Endothelial cell of umbilical vein (primary cell): ENCODE measurements around the gene UBE2L3. TPM values are rescaled to one million over a fixed set of nuclear protein-coding genes. Genes with fewer than 3 reads are reported as not detected.

ENCODE experiments used
- BruUV-seq: library from RNA; stranded (reverse); fragments of 400-500 nt; replicated peaks from 2 replicates; lab custom pipeline; 2021; lab: Mats Ljungman, UMichigan
- CTCF ChIA-PET: fragments of 300-600, 350-600 bp; sonication (Branson Sonifier 250); formaldehyde crosslinking; loops from one replicate; lab custom pipeline; 2021; ENCODE audit warnings: antibody characterized with exemption, inconsistent platforms; lab: Charles Lee
- POLR2A ChIA-PET: fragments of 300-600, 350-600 bp; sonication (Branson Sonifier 250); formaldehyde crosslinking; loops from one replicate; lab custom pipeline; 2021; ENCODE audit warnings: antibody characterized with exemption, inconsistent platforms; lab: Charles Lee
- DNase-seq: peaks from one replicate; pipeline ENCODE4 v3.0.0-alpha.2; 2011; ENCODE audit warnings: low read depth, low spot score
- FAIRE-seq: peaks from 2 replicates; lab custom pipeline; 2011; peaks lifted over from hg19 to GRCh38; lab: Jason Lieb, UNC
- H2AFZ ChIP-seq: 2 replicates; pipeline ENCODE4 v1.6.0; 2012; ENCODE audit warnings: low read depth, low read length, control low read depth, inconsistent platforms
- H3K27ac ChIP-seq: 2 replicates; pipeline ENCODE4 v1.5.1; 2011; ENCODE audit warnings: low read depth, mild to moderate bottlenecking, control low read depth, low read length, moderate library complexity; ENCODE audit not compliant: insufficient read depth
- H3K27me3 ChIP-seq, 2 experiments: 2 replicates each; pipeline versions ENCODE4 v1.6.0 to v1.6.1; 2011; ENCODE audit warnings: low read length in 2 of 2, mixed read lengths in 1 of 2; ENCODE audit not compliant: control insufficient read depth in 2 of 2, insufficient read depth in 2 of 2
- H3K36me3 ChIP-seq, 2 experiments: 2 replicates in 1 of 2; 3 replicates in 1 of 2; pipeline ENCODE4 v1.5.1; 2011; ENCODE audit warnings: low read length in 2 of 2, mild to moderate bottlenecking in 1 of 2, moderate library complexity in 1 of 2; ENCODE audit not compliant: control insufficient read depth in 2 of 2, insufficient read depth in 2 of 2; ENCODE audit errors: extremely low read depth in 1 of 2
- H3K4me1 ChIP-seq: 3 replicates; pipeline ENCODE4 v1.5.1; 2011; ENCODE audit warnings: mild to moderate bottlenecking, low read length; ENCODE audit not compliant: control insufficient read depth, insufficient read depth; ENCODE audit errors: extremely low read depth
- H3K4me2 ChIP-seq: 2 replicates; pipeline ENCODE4 v1.6.1; 2011; ENCODE audit warnings: low read length, control low read depth, mixed read lengths; ENCODE audit not compliant: insufficient read depth
- H3K4me3 ChIP-seq, 3 experiments: fragments of 200-600 bp in 1 of 3; sonication (generic), shearing (Covaris generic) in 1 of 3; replicated peaks in 1 of 3; 2 replicates each; pipeline ENCODE4 v1.5.1; 2011 to 2016; ENCODE audit warnings: control low read depth in 3 of 3, low read length in 3 of 3, mild to moderate bottlenecking in 2 of 3, inconsistent platforms in 1 of 3, low read depth in 1 of 3, moderate library complexity in 1 of 3; ENCODE audit not compliant: insufficient read depth in 1 of 3
- H3K79me2 ChIP-seq: 2 replicates; pipeline ENCODE4 v1.6.0; 2012; ENCODE audit warnings: low read length, inconsistent platforms; ENCODE audit not compliant: control insufficient read depth, insufficient read depth
- H3K9ac ChIP-seq: replicated peaks from 2 replicates; pipeline ENCODE3; 2011; ENCODE audit warnings: low read length, control low read depth; ENCODE audit not compliant: insufficient read depth; ENCODE audit errors: extremely low read depth
- H3K9me1 ChIP-seq: replicated peaks from 3 replicates; pipeline ENCODE4 v1.6.0; 2011; ENCODE audit warnings: mild to moderate bottlenecking, low read length; ENCODE audit not compliant: control insufficient read depth, insufficient read depth; ENCODE audit errors: extremely low read depth
- H3K9me3 ChIP-seq: replicated peaks from 2 replicates; pipeline ENCODE4 v1.5.1; 2012; ENCODE audit warnings: low read length, inconsistent platforms; ENCODE audit not compliant: control insufficient read depth, insufficient read depth
- H4K20me1 ChIP-seq: replicated peaks from 2 replicates; pipeline ENCODE3; 2011; ENCODE audit warnings: mild to moderate bottlenecking, low read length; ENCODE audit not compliant: control insufficient read depth, insufficient read depth; ENCODE audit errors: extremely low read depth
- CTCF ChIP-seq, 2 donors: IDR thresholded peaks; 1 replicate in 1 of 2; 2 replicates in 1 of 2; pipeline ENCODE4 v1.5.1; 2011; ENCODE audit warnings: low read length in 2 of 2, mild to moderate bottlenecking in 2 of 2, moderate library complexity in 2 of 2, control low read depth in 1 of 2, inconsistent platforms in 1 of 2, low read depth in 1 of 2; ENCODE audit not compliant: insufficient read depth in 1 of 2; ENCODE audit errors: extremely low read depth in 1 of 2
- EZH2 ChIP-seq: IDR thresholded peaks from 2 replicates; pipeline ENCODE4 v1.6.1; 2012; ENCODE audit warnings: borderline replicate concordance, low read depth, mild to moderate bottlenecking, moderate library complexity, low read length, inconsistent platforms; ENCODE audit not compliant: severe bottlenecking
- FOS ChIP-seq: IDR thresholded peaks from 2 replicates; pipeline ENCODE4 v1.6.1; 2011; ENCODE audit warnings: mild to moderate bottlenecking, low read length, moderate library complexity, borderline replicate concordance; ENCODE audit not compliant: insufficient read depth
- GATA2 ChIP-seq: IDR thresholded peaks from 2 replicates; pipeline ENCODE4 v1.7.0; 2011; ENCODE audit warnings: low read depth, mild to moderate bottlenecking, moderate library complexity, mixed read lengths, low read length; ENCODE audit not compliant: insufficient read length, insufficient read depth
- JUN ChIP-seq: IDR thresholded peaks from 2 replicates; pipeline ENCODE4 v1.6.1; 2011; ENCODE audit warnings: borderline replicate concordance, low read depth; ENCODE audit not compliant: insufficient read length, insufficient read depth
- MAX ChIP-seq: IDR thresholded peaks from 2 replicates; pipeline ENCODE4 v1.6.1; 2011; ENCODE audit not compliant: insufficient read depth, insufficient read length
- MYC ChIP-seq: IDR thresholded peaks from one replicate; pipeline ENCODE4 v1.6.1; 2011; ENCODE audit warnings: mild to moderate bottlenecking, low read depth, low read length
- POLR2A ChIP-seq: IDR thresholded peaks from 2 replicates; pipeline ENCODE4 v1.6.1; 2012; ENCODE audit warnings: low read depth, mild to moderate bottlenecking, control low read depth, low read length
- POLR2AphosphoS5 ChIP-seq: IDR thresholded peaks from 2 replicates; pipeline ENCODE4 v1.6.1; 2012; ENCODE audit warnings: low read depth, mild to moderate bottlenecking, control low read depth, low read length, moderate library complexity; ENCODE audit not compliant: insufficient read depth
- dilution Hi-C: fragments of 300-500 bp; cut with MboI; formaldehyde crosslinking; loops from one replicate; pipeline ENCODE4 v1.15.0; 2019; ENCODE audit warnings: low sequenced_read_pairs; ENCODE audit not compliant: extremely low pct_ligation_motif_present
- intact Hi-C: fragments of 100-400 bp; cut with micrococcal nuclease; formaldehyde crosslinking; loops from one replicate; pipeline ENCODE4 v1.10.0; 2022
- polyA plus RNA-seq, 4 experiments: library from polyadenylated mRNA; depleted of rRNA in 3 of 4; stranded (reverse) in 3 of 4; unstranded in 1 of 4; fragments of >200 nt; gene quantifications; 2 replicates each; pipeline versions ENCODE4 v1.2.1 to v1.2.3, GENCODE V29; 2011 to 2012; ENCODE audit warnings: missing spikeins in 1 of 4
- total RNA-seq: library from RNA; stranded (reverse); gene quantifications from 2 replicates; pipeline ENCODE4 v1.2.3, GENCODE V29; 2021

UBE2L3 gene
- total and polyA plus RNA-seq, 2 donors (not counting 3 experiments of a cell fraction or from before 2014, with no cell fraction given) = 66.0 to 83.5 TPM

- no peak for TF ChIP-seq POLR2A
- no peak for TF ChIP-seq FOS
- no peak for TF ChIP-seq GATA2
- TF ChIP-seq MAX = no peak
- no peak for TF ChIP-seq MYC
- no peak for TF ChIP-seq POLR2AphosphoS5
- no peak for TF ChIP-seq EZH2
- TF ChIP-seq CTCF (IDR thresholded peaks at IDR 0.05; ENCODE audit: extremely low read depth in 1 of 2, insufficient read depth in 1 of 2, low read depth in 1 of 2, low read length in 2 of 2) = no peak
- no peak for TF ChIP-seq JUN
- ChIA-PET CTCF (no interaction called here), POLR2A (no interaction called here)
- Histone ChIP-seq H3K36me3 (peaks cover 9 to 22% of the 10 kb centered on the region in 2 experiments), H3K79me2 (peaks cover 85% of the 10 kb centered on the region), H3K9me3 (no peaks in the 10 kb centered on the region), H2AFZ (no peak overlapping the region), H3K4me2 (no peak overlapping the region), H3K27ac (no peak overlapping the region), H3K4me3 (no peak overlapping the region), H3K4me1 (no peaks in the 10 kb centered on the region), H4K20me1 (peaks cover 13% of the 10 kb centered on the region), H3K9ac (no peak overlapping the region), H3K27me3 (no peaks in the 10 kb centered on the region), H3K9me1 (no peaks in the 10 kb centered on the region)
- no TSS peak for BruUV-seq
- FAIRE-seq (no peak), DNase-seq (no peak)
- intact Hi-C loops = no loop called here
- dilution Hi-C loops = no loop called here
Measured at GRCh38 chr22:21611210-21611977, 43.9 kb downstream of the UBE2L3 start.
